PC-9 (cell line): Measurements from ENCODE around the gene GALNT2.

Experiments used
- EZH2 ChIP-seq: fragments of 200-600 bp; sonication (generic); IDR thresholded peaks from 2 replicates; pipeline ENCODE4 v1.8.0; 2017; ENCODE audit warnings: antibody characterized with exemption, low read depth
- TF ChIP-seq, protein P1 (sequence below): fragments of 200-600 bp; sonication (generic); conservative IDR thresholded peaks from 2 replicates; pipeline ENCODE4 v1.6.1; 2017; ENCODE audit warnings: mixed run types, antibody characterized with exemption, mild to moderate bottlenecking, moderate library complexity

DNA sequence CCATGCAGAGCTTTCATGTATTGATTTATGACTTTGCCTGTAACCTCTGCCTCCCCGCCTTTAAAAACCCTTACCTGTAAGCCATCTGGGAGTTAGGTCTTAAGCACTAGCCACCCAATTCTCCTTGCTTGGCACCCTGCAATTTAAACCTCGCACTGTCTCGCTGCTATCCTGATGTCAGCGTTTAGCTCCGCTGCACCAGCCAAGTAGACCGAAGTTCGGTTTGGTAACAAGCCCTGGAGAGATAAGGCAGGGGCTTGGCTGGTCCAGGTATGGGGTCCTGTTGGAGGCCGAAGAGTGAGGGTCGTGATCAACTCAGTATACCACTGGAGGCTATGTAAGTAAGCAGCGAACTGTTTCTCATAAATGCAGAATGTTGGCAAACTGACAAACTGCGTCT is 64.4 kb downstream of the GALNT2 start:
- TF ChIP-seq, protein P1, sequence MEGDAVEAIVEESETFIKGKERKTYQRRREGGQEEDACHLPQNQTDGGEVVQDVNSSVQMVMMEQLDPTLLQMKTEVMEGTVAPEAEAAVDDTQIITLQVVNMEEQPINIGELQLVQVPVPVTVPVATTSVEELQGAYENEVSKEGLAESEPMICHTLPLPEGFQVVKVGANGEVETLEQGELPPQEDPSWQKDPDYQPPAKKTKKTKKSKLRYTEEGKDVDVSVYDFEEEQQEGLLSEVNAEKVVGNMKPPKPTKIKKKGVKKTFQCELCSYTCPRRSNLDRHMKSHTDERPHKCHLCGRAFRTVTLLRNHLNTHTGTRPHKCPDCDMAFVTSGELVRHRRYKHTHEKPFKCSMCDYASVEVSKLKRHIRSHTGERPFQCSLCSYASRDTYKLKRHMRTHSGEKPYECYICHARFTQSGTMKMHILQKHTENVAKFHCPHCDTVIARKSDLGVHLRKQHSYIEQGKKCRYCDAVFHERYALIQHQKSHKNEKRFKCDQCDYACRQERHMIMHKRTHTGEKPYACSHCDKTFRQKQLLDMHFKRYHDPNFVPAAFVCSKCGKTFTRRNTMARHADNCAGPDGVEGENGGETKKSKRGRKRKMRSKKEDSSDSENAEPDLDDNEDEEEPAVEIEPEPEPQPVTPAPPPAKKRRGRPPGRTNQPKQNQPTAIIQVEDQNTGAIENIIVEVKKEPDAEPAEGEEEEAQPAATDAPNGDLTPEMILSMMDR: no peak
- no peak for TF ChIP-seq EZH2
